ENCODE results near the gene CCDC197.

The CCDC197 gene

GRCh38 chr14:93969082-93969828, 27.8 kb upstream of the CCDC197 start:
- no peak for TF ChIP-seq CTCF (IDR thresholded peaks at IDR 0.05; ENCODE audit: unreplicated experiment in 3 of 3)
- no peak overlapping the region for H3K27ac Mint-ChIP-seq

GRCh38 chr14:93970585-93970964, 26.5 kb upstream of the CCDC197 start:
- Mint-ChIP-seq H3K27me3 (ENCODE audit: low read depth) (peaks cover 23% of the 10 kb centered on the region), H3K36me3 (ENCODE audit: low read depth) (no peaks in the 10 kb centered on the region)

More at GRCh38 chr14:93969082-93969828, 27.8 kb upstream of the CCDC197 start:
- no peaks in the 10 kb centered on the region for H3K9me3 Mint-ChIP-seq
- H3K4me3 Mint-ChIP-seq: peak overlapping the region in 1 of 3 experiments; percentile 46
- H3K4me1 Mint-ChIP-seq: peaks cover 40% of the 10 kb centered on the region
- H3K27me3 Mint-ChIP-seq (ENCODE audit: low read depth): peaks cover 21% of the 10 kb centered on the region
- H3K36me3 Mint-ChIP-seq (ENCODE audit: low read depth): no peaks in the 10 kb centered on the region

GRCh38 chr14:93970965-93971634, 26.0 kb upstream of the CCDC197 start:
- H3K4me1 Mint-ChIP-seq: peaks cover 51% of the 10 kb centered on the region
- peak overlapping the region in 1 of 3 experiments; percentile 42 for H3K4me3 Mint-ChIP-seq

More at GRCh38 chr14:93970585-93970964, 26.5 kb upstream of the CCDC197 start:
- Mint-ChIP-seq H3K27ac (no peak overlapping the region), H3K4me3 (peak overlapping the region in 1 of 3 experiments; percentile 42), H3K4me1 (peaks cover 46% of the 10 kb centered on the region), H3K9me3 (no peaks in the 10 kb centered on the region)
- no peak for TF ChIP-seq CTCF (IDR thresholded peaks at IDR 0.05; ENCODE audit: unreplicated experiment in 3 of 3)

GRCh38 chr14:93971635-93972027, 25.5 kb upstream of the CCDC197 start:
- Mint-ChIP-seq H3K9me3 (no peaks in the 10 kb centered on the region), H3K27me3 (ENCODE audit: low read depth) (peaks cover 22% of the 10 kb centered on the region), H3K27ac (no peak overlapping the region), H3K4me3 (no peak overlapping the region), H3K4me1 (peaks cover 56% of the 10 kb centered on the region), H3K36me3 (ENCODE audit: low read depth) (no peaks in the 10 kb centered on the region)
- no peak for TF ChIP-seq CTCF (IDR thresholded peaks at IDR 0.05; ENCODE audit: unreplicated experiment in 3 of 3)

More at GRCh38 chr14:93970965-93971634, 26.0 kb upstream of the CCDC197 start:
- Mint-ChIP-seq H3K36me3 (ENCODE audit: low read depth) (no peaks in the 10 kb centered on the region), H3K27ac (no peak overlapping the region), H3K9me3 (no peaks in the 10 kb centered on the region), H3K27me3 (ENCODE audit: low read depth) (peaks cover 27% of the 10 kb centered on the region)
- no peak for TF ChIP-seq CTCF (IDR thresholded peaks at IDR 0.05; ENCODE audit: unreplicated experiment in 3 of 3)

- Mint-ChIP-seq H3K27ac (no peak overlapping the region), H3K4me3 (no peak overlapping the region)
These were observed 24.4 kb upstream of the CCDC197 start for GRCh38 chr14:93972618-93973205.

More at GRCh38 chr14:93972618-93973205, 24.4 kb upstream of the CCDC197 start:
- Mint-ChIP-seq H3K36me3 (ENCODE audit: low read depth) (no peaks in the 10 kb centered on the region), H3K4me1 (peaks cover 60% of the 10 kb centered on the region), H3K27me3 (ENCODE audit: low read depth) (peaks cover 20% of the 10 kb centered on the region), H3K9me3 (no peaks in the 10 kb centered on the region)
- no peak for TF ChIP-seq CTCF (IDR thresholded peaks at IDR 0.05; ENCODE audit: unreplicated experiment in 3 of 3)

All from nephron (organoid).